SK-N-SH treated with all-trans-retinoic acid at 6 μM for 48 hours (cell line): ENCODE data around the gene SDK2.

ENCODE experiments used
- ATAC-seq: fragments of 200-7000 bp; cut with Tn5 transposase; 3 replicates; pipeline ENCODE4 v1.9.1; 2020; ENCODE audit warnings: mild to moderate bottlenecking, moderate library complexity
- ARNTL ChIP-seq: fragments of 450-650 bp; formaldehyde crosslinking; IDR thresholded peaks from 2 replicates; pipeline ENCODE4 v1.5.0; 2020; ENCODE audit warnings: low read depth, mild to moderate bottlenecking, moderate library complexity, borderline replicate concordance
- BACH2 ChIP-seq: fragments of 250-450 bp; sonication (Bioruptor Pico); IDR thresholded peaks from 2 replicates; pipeline ENCODE4 v1.9.0; 2021; ENCODE audit warnings: mild to moderate bottlenecking, borderline replicate concordance
- CREB5 ChIP-seq: fragments of 250-450 bp; sonication (Bioruptor Pico); IDR thresholded peaks from 2 replicates; pipeline ENCODE4 v1.5.1; 2020; ENCODE audit warnings: low read depth, mild to moderate bottlenecking, moderate library complexity
- CSDC2 ChIP-seq: fragments of 250-450 bp; sonication (Bioruptor Pico); IDR thresholded peaks from 2 replicates; pipeline ENCODE4 v1.5.0; 2020; ENCODE audit warnings: mild to moderate bottlenecking, moderate library complexity
- CSRNP3 ChIP-seq: fragments of 250-450 bp; sonication (Bioruptor Pico); IDR thresholded peaks from 2 replicates; pipeline ENCODE4 v1.5.1; 2021; ENCODE audit warnings: mild to moderate bottlenecking, moderate library complexity
- GLIS3 ChIP-seq: fragments of 250-450 bp; sonication (Bioruptor Pico); IDR thresholded peaks from 2 replicates; pipeline ENCODE4 v1.5.0; 2020; ENCODE audit warnings: mild to moderate bottlenecking, moderate library complexity
- ISL1 ChIP-seq: fragments of 250-450 bp; sonication (Bioruptor Pico); IDR thresholded peaks from 2 replicates; pipeline ENCODE4 v2.1.2; 2022; ENCODE audit warnings: mild to moderate bottlenecking, moderate library complexity
- OSR1 ChIP-seq: fragments of 250-450 bp; sonication (Bioruptor Pico); IDR thresholded peaks from 2 replicates; pipeline ENCODE4 v1.8.0; 2022; ENCODE audit warnings: moderate library complexity, mild to moderate bottlenecking, inconsistent platforms
- PATZ1 ChIP-seq: fragments of 250-450 bp; sonication (Bioruptor Pico); IDR thresholded peaks from 2 replicates; pipeline ENCODE4 v1.8.0; 2020; ENCODE audit warnings: mild to moderate bottlenecking, moderate library complexity, borderline replicate concordance
- PPARA ChIP-seq: fragments of 250-450 bp; sonication (Bioruptor Pico); IDR thresholded peaks from 2 replicates; pipeline ENCODE4 v1.5.0; 2020; ENCODE audit warnings: mild to moderate bottlenecking, borderline replicate concordance
- RARB ChIP-seq: fragments of 250-450 bp; sonication (Bioruptor Pico); IDR thresholded peaks from 2 replicates; pipeline ENCODE4 v1.8.0; 2021; ENCODE audit warnings: mild to moderate bottlenecking, moderate library complexity
- SNAI2 ChIP-seq: fragments of 250-450 bp; sonication (Bioruptor Pico); IDR thresholded peaks from 2 replicates; pipeline ENCODE4 v1.5.0; 2020; ENCODE audit warnings: mild to moderate bottlenecking, moderate library complexity
- TCF4 ChIP-seq: fragments of 250-450 bp; sonication (Bioruptor Pico); IDR thresholded peaks from 2 replicates; pipeline ENCODE4 v1.8.0; 2021; ENCODE audit warnings: mild to moderate bottlenecking, moderate library complexity, borderline replicate concordance
- TOX ChIP-seq: fragments of 250-450 bp; sonication (Bioruptor Pico); IDR thresholded peaks from 2 replicates; pipeline ENCODE4 v1.8.0; 2021; ENCODE audit warnings: mild to moderate bottlenecking, moderate library complexity, borderline replicate concordance
- TSHZ2 ChIP-seq: fragments of 250-450 bp; sonication (Bioruptor Pico); IDR thresholded peaks from 2 replicates; pipeline ENCODE4 v1.5.0; 2020; ENCODE audit warnings: mild to moderate bottlenecking, moderate library complexity
- ZC3H10 ChIP-seq: fragments of 250-450 bp; sonication (Bioruptor Pico); IDR thresholded peaks from 2 replicates; pipeline ENCODE4 v1.5.1; 2021; ENCODE audit warnings: mild to moderate bottlenecking, moderate library complexity
- ZFP3 ChIP-seq: fragments of 250-450 bp; sonication (Bioruptor Pico); IDR thresholded peaks from 2 replicates; pipeline ENCODE4 v1.5.0; 2020; ENCODE audit warnings: mild to moderate bottlenecking, moderate library complexity
- ZFP30 ChIP-seq: fragments of 450-650 bp; formaldehyde crosslinking; IDR thresholded peaks from 2 replicates; pipeline ENCODE4 v1.5.0; 2022; ENCODE audit warnings: mild to moderate bottlenecking, moderate library complexity
- ZNF565 ChIP-seq: fragments of 450-650 bp; formaldehyde crosslinking; conservative IDR thresholded peaks from 2 replicates; pipeline ENCODE4 v1.5.0; 2020; ENCODE audit warnings: low read depth, mild to moderate bottlenecking, moderate library complexity
- ZNF70 ChIP-seq: fragments of 450-650 bp; formaldehyde crosslinking; IDR thresholded peaks from 2 replicates; pipeline ENCODE4 v1.5.0; 2020; ENCODE audit warnings: mild to moderate bottlenecking, moderate library complexity
- ZNF8 ChIP-seq: fragments of 450-650 bp; formaldehyde crosslinking; IDR thresholded peaks from 2 replicates; pipeline ENCODE4 v1.5.0; 2020; ENCODE audit warnings: mild to moderate bottlenecking, moderate library complexity

SDK2 gene

GRCh38 chr17:73586275-73586832 lies 57.9 kb downstream of the SDK2 start:
- TF ChIP-seq TCF4, result peak; percentile 90
- TF ChIP-seq ZNF8, result no peak

GRCh38 chr17:73585583-73585982 lies 58.7 kb downstream of the SDK2 start:
- no peak for ATAC-seq
- TF ChIP-seq ZNF8 (no peak), ISL1 (CRISPR knock-in tag) (no peak), TSHZ2 (CRISPR knock-in tag) (no peak), PPARA (CRISPR knock-in tag) (no peak), ZFP3 (CRISPR knock-in tag) (no peak), OSR1 (no peak), CSDC2 (no peak), ZFP30 (CRISPR knock-in tag) (no peak), BACH2 (no peak)
- TF ChIP-seq, all 23 proteins: peak for 0

More at GRCh38 chr17:73586275-73586832, 57.9 kb downstream of the SDK2 start:
- ATAC-seq, result no peak

- no peak for TF ChIP-seq ZNF565 (CRISPR knock-in tag)
- ATAC-seq, result no peak
Observed at GRCh38 chr17:73584987-73585386, 59.3 kb downstream of the SDK2 start.

- no peak for ATAC-seq
- TF ChIP-seq CSDC2 (no peak), PATZ1 (CRISPR knock-in tag) (no peak), TOX (CRISPR knock-in tag) (no peak), RARB (CRISPR knock-in tag) (no peak), TCF4 (no peak), ZNF565 (CRISPR knock-in tag) (no peak), ISL1 (CRISPR knock-in tag) (no peak), GLIS3 (CRISPR knock-in tag) (no peak), ZFP30 (CRISPR knock-in tag) (no peak), ZFP3 (CRISPR knock-in tag) (no peak), ZC3H10 (CRISPR knock-in tag) (no peak), ZNF70 (CRISPR knock-in tag) (no peak), SNAI2 (CRISPR knock-in tag) (no peak), ZNF8 (no peak), CSRNP3 (CRISPR knock-in tag) (no peak), PPARA (CRISPR knock-in tag) (no peak)
Observed at GRCh38 chr17:73584049-73584448, 60.2 kb downstream of the SDK2 start.

DNA sequence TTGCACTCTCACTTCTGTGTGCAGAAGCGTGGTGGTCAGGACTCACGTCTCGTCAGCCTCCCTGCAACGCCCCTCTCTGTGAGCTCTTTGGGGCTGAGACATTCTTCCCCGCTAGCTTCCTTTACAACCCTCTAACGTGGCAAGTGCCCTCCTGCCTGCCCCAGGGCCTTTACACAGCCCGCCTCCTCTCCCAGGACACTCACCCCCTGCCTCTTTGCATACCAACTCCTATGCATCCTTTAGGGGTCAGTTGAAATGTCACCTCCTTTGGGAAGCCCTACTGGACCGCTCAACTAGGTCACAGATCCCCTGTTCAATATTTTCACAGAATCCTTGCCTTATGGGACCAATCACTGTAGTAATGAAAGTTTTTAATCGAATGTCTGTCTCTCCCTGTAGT lies 61.4 kb downstream of the SDK2 start:
- TF ChIP-seq CREB5, result no peak
- TF ChIP-seq ZFP3 (CRISPR knock-in tag), result peak; percentile 78
- TF ChIP-seq TCF4, result no peak
- no peak for TF ChIP-seq RARB (CRISPR knock-in tag)
- TF ChIP-seq ZFP30 (CRISPR knock-in tag), result no peak
- TF ChIP-seq ARNTL, result no peak
- TF ChIP-seq OSR1, result no peak
- TF ChIP-seq, all 23 proteins: peak for 1
- ATAC-seq, result no peak
